ENCODE measurements around the gene MFGE8.

The MFGE8 gene

GRCh38 chr15:88874275-88874674 is 38.9 kb downstream of the MFGE8 start:
- DNase-seq (ENCODE audit: low read depth, low spot score): no peak

DNA sequence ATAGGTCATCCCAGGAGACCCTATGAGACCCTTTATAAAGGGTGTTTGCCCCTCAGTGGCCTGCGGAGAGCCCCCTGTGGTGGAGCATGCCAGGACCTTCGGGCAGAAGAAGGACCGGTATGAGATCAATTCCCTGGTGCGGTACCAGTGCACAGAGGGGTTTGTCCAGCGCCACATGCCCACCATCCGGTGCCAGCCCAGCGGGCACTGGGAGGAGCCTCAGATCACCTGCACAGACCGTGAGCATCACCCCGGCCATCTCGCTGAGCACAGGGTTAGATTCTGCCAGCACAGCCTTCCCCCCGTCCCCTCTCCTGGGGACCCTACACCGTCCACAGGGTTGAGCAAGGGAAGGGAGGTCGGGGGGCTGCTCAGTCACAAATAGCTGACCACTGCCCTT is 39.4 kb downstream of the MFGE8 start:
- no peak for DNase-seq (ENCODE audit: low read depth, low spot score)

- DNase-seq (ENCODE audit: low read depth, low spot score): no peak
Observed at GRCh38 chr15:88872706-88873105, 40.5 kb downstream of the MFGE8 start.

DNA sequence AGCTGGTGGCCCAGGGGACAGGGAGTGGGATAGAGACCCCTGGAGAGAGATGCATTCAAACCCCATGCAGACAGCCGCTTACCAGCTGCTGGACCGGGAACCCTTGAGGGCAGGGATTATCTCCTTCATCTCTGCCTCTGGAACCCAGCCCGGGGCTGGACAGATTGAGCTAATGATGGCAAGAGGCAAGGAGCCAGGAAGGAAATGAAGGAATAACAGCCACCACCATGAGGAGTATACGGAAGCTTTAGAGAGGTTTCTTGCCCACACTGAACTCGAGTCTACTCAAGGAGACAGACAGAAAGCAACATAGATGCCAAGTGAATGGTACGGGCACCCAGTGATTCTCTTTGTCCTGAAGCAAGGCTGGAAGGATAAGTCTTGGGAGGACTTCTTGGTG is 41.1 kb downstream of the MFGE8 start:
- DNase-seq (ENCODE audit: low read depth, low spot score): no peak

- no peak for DNase-seq (ENCODE audit: low read depth, low spot score)
Observed at GRCh38 chr15:88871313-88871712, 41.9 kb downstream of the MFGE8 start.

GRCh38 chr15:88866295-88866881 is 46.8 kb downstream of the MFGE8 start:
- DNase-seq (ENCODE audit: low read depth, low spot score): no peak

DNA sequence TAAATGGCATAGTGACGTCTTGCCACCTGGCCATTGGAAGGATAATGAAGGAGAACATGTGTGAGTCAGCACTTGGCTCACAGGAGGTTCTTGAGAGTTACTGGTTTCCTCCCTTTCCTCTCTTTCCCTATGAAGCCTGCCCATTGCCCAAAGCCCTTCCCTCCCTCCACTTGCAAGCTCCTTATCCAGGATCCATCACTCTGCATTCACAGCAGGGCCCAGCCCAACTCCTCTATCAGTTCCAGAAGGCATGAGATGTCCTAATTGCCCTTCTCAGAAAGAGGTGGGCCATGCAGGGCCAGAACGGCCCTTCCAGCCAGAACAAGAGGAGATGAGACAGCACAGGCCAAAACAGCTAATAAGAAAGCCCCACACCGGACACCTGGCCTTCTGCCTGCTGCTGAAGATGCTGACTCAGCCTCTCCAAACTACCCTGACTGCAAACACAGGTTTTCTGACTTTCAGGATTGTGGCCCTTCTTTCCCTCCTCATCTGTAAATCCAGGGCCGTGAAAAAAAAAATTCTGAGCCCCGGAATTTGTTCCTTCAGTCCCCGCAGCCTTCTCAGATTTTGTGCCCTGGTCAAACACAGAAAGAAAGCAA is 47.6 kb downstream of the MFGE8 start:
- no peak for DNase-seq (ENCODE audit: low read depth, low spot score)

- no peak for DNase-seq (ENCODE audit: low read depth, low spot score)
Observed at GRCh38 chr15:88864861-88865497, 48.2 kb downstream of the MFGE8 start.

DNA sequence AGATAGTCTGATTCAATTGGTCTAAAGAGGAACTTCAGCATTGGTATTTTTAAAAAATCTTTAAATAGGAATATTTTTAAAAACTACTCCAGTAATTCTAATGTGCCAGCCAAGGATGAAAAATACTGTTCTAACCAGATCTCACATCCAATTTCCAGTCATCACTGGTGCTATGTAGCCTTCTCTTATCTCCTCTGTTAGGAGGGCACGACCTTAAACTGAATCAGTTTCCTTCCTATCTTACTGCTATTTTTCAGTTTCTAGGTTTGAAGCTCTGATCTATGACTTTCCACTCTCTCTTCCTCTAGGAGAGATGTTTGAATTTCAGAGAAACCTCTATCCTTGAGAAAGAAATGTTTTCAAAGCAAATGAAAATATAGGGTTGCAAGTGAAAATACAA is 49.8 kb downstream of the MFGE8 start:
- no peak for DNase-seq (ENCODE audit: low read depth, low spot score)

DNA sequence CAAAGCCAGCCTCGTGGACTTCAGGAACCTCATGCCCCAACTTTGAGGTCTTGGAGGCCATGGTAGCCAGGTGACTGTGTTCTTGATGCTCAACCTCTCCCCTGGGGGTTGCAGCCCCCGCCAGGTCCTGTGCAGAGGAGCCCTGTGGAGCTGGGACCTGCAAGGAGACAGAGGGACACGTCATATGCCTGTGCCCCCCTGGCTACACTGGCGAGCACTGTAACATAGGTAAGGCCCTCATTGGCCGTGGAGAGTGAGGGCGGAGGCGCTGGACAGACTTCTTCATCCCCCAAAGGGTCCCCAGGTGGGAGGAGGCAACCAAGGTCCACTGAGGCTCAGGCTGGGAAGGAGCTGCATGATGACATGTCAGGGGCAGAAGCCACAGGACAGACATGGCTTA is 53.0 kb downstream of the MFGE8 start:
- DNase-seq (ENCODE audit: low read depth, low spot score): no peak

DNA sequence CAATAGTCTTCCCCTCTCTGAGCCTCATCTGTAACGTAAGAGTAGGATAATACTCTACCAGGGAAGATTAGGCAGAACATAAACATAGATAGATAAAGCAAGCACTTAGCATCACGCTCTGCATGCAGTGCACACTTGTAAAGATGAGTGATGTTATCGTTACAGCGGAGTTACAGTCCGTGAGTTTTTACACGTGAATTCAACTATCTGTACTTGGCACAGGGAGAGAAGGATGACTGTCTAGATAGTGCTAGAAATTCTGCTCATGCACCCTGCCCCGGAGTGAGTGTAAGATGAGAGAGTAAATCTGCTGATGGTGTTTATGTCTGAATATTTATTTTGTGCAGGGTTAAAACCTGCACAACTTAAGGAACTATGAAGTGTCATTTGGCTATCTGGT is 53.6 kb downstream of the MFGE8 start:
- DNase-seq (ENCODE audit: low read depth, low spot score): no peak

GRCh38 chr15:88858934-88859333 is 54.2 kb downstream of the MFGE8 start:
- DNase-seq (ENCODE audit: low read depth, low spot score): no peak

DNA sequence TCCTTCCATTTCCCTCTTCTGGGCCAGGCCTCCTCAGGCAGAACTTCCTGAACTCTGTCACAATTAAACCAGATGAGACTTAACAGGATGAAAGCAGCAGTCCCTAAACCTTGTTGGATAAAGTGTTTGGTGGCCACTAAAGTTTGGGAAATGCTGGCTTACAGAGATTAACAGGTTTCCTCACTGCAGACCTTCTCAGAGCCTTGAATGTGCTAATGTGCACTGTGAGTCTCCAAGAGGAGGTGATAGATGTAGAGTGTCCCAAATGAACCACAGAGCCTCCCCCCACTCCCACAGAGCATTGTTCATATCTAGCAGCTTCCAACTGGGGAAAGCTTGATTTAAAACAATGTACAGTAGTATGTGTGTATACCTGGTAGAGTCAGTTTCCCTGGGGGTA is 60.7 kb downstream of the MFGE8 start:
- DNase-seq (ENCODE audit: low read depth, low spot score): no peak

GRCh38 chr15:88849376-88850072 is 63.7 kb downstream of the MFGE8 start:
- no peak for DNase-seq (ENCODE audit: low read depth, low spot score)
